Duodenal mucosa (tissue), 2 donors: ENCODE measurements around the gene RBM5.
A peak's percentile ranks its signal among the peaks of the same experiment; 100 is the strongest.

Source experiments
- H3K27ac ChIP-seq: one replicate; pipeline ENCODE4 v1.7.0; 2013; ENCODE audit warnings: low read depth, low read length
- H3K27me3 ChIP-seq, 2 donors: one replicate each; pipeline ENCODE4 v1.7.0; 2013; ENCODE audit warnings: low read length in 2 of 2, control low read depth in 1 of 2; ENCODE audit not compliant: insufficient read depth in 2 of 2, control insufficient read depth in 1 of 2
- H3K36me3 ChIP-seq, 2 donors: one replicate each; pipeline ENCODE4 v1.7.0; 2013; ENCODE audit warnings: low read length in 2 of 2, control low read depth in 1 of 2; ENCODE audit not compliant: insufficient read depth in 2 of 2, control insufficient read depth in 1 of 2
- H3K4me1 ChIP-seq, 2 donors: one replicate each; pipeline ENCODE4 v1.7.0; 2013; ENCODE audit warnings: low read length in 2 of 2, control low read depth in 1 of 2; ENCODE audit not compliant: insufficient read depth in 2 of 2, control insufficient read depth in 1 of 2
- H3K4me3 ChIP-seq, 2 donors: one replicate each; pipeline ENCODE4 v1.7.0; 2013; ENCODE audit warnings: low read length in 2 of 2, low read depth in 1 of 2
- H3K9ac ChIP-seq, 2 donors: one replicate each; pipeline ENCODE4 v1.7.0; 2013; ENCODE audit warnings: low read length in 2 of 2, low read depth in 1 of 2
- H3K9me3 ChIP-seq, 2 donors: one replicate each; pipeline ENCODE4 v1.7.0; 2013; ENCODE audit warnings: low read length in 2 of 2, control low read depth in 1 of 2; ENCODE audit not compliant: control insufficient read depth in 1 of 2

RBM5 gene

DNA sequence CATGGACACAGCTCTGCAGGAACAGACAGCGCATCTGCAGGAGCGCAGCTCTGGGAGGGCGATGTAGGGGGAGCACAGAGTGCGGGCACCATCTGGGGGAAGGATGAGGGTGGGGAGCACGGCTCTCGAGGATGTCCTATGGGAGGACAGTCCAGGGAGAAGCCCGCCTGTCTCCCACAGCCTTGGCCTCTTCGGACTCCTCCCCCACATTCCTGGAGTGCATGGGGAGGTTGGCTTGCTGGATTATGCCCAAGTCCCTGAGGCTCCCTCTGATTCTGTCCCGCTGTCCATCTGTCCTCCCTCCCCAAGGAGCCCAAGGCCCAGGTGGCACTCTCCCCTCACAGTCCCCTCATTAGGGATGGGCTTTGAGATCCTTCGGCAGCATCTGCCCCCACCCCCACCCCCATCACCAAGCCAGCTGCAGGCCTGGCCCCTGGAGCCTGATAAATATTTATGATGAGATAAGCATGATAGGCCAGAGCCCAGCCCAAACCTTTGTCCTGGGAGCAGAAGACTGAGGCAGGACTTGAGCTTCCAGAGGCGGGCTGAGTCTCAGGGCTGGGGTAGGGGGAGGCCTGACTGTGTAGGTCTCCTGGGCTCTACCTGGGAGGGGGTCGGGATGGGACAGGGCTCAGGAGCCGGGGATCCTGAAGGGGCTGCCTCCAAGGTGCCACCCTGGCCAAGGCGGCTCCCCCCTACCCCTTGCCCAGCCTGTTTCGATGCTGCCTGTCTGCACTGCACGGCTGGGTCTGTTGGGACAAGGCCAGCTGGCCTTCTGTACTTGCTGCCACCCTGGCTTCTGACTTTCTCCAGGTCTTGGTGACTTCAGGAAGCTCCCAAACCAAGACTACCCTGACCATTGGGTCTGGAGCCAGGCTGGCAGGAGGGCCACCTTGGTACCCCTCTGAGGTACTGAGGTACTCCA lies 37.8 kb downstream of the RBM5 start:
- peak overlapping the region in 1 of 2 donors; percentile 4 for H3K9ac ChIP-seq
- no peaks in the 10 kb centered on the region for H3K27me3 ChIP-seq
- no peaks in the 10 kb centered on the region for H3K9me3 ChIP-seq
- H3K4me1 ChIP-seq = peaks cover 43 to 52% of the 10 kb centered on the region in 2 donors
- H3K36me3 ChIP-seq = no peaks in the 10 kb centered on the region
- H3K4me3 ChIP-seq = no peak overlapping the region
- H3K27ac ChIP-seq = no peak overlapping the region

- Histone ChIP-seq H3K9ac (peak overlapping the region in 1 of 2 donors; percentile 4), H3K4me1 (peaks cover 36 to 45% of the 10 kb centered on the region in 2 donors)
Observed at GRCh38 chr3:50127251-50127691, 38.6 kb downstream of the RBM5 start.

DNA sequence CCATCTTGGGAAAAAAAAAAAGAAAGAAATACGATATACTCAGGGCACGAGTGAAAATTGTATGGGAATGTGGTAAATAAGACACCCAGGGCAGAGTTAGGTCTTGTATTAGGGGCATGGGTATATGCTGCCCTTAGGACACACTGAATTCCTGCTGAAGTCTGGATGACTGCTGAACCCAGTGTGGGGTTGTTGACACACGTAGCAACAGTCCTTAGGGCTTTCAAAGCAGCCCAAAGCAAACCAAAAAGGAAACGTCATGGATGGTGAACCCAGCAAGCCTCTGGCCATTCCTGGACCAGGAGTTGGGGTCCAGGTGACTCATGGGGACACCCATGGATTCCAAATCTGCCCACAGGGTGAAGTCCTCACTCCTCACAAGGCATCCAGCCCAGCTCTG lies 39.3 kb downstream of the RBM5 start:
- H3K4me1 ChIP-seq = peaks cover 33 to 38% of the 10 kb centered on the region in 2 donors
- H3K27ac ChIP-seq = no peak overlapping the region
- H3K9ac ChIP-seq = no peak overlapping the region
- no peaks in the 10 kb centered on the region for H3K9me3 ChIP-seq
- H3K36me3 ChIP-seq = no peaks in the 10 kb centered on the region
- no peak overlapping the region for H3K4me3 ChIP-seq
- H3K27me3 ChIP-seq = no peaks in the 10 kb centered on the region

More at GRCh38 chr3:50127251-50127691, 38.6 kb downstream of the RBM5 start:
- Histone ChIP-seq H3K27me3 (no peaks in the 10 kb centered on the region), H3K4me3 (no peak overlapping the region), H3K36me3 (no peaks in the 10 kb centered on the region), H3K9me3 (no peaks in the 10 kb centered on the region), H3K27ac (no peak overlapping the region)

DNA sequence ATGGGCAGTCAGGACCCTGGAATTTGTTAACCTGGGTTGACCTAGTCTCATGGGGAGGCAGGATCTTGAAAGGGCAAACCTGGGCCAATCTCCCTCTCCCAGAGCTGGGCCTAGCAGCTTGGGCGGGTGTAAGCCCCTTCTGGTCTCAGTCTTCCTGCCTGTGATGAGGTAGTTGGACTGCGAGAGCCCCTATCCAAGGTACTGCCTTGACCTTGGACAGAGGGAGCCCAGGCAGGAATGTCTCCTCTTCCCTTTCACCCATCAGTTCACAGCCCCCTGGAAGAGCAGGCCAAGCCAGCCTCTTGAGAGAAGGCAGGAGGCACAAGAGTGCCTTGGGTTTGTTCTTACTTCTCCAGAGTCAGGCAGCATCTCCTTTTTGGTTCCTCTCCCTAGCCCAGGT lies 41.7 kb downstream of the RBM5 start:
- Histone ChIP-seq H3K27me3 (no peaks in the 10 kb centered on the region), H3K4me1 (peaks cover 20 to 21% of the 10 kb centered on the region in 2 donors), H3K36me3 (no peaks in the 10 kb centered on the region)

GRCh38 chr3:50132421-50133282 lies 43.9 kb downstream of the RBM5 start:
- no peaks in the 10 kb centered on the region for H3K36me3 ChIP-seq
- no peaks in the 10 kb centered on the region for H3K9me3 ChIP-seq
- H3K27me3 ChIP-seq = no peaks in the 10 kb centered on the region
- H3K4me1 ChIP-seq = no peaks in the 10 kb centered on the region
- no peak overlapping the region for H3K27ac ChIP-seq
- H3K4me3 ChIP-seq = no peak overlapping the region
- no peak overlapping the region for H3K9ac ChIP-seq

More for the DNA sequence above, 41.7 kb downstream of the RBM5 start:
- Histone ChIP-seq H3K9ac (no peak overlapping the region), H3K27ac (no peak overlapping the region), H3K4me3 (no peak overlapping the region), H3K9me3 (no peaks in the 10 kb centered on the region)

- Histone ChIP-seq H3K27ac (no peak overlapping the region), H3K4me1 (peaks cover 1 to 2% of the 10 kb centered on the region in 2 donors), H3K4me3 (no peak overlapping the region), H3K36me3 (no peaks in the 10 kb centered on the region), H3K9me3 (no peaks in the 10 kb centered on the region), H3K9ac (no peak overlapping the region), H3K27me3 (no peaks in the 10 kb centered on the region)
Observed at GRCh38 chr3:50133283-50133615, 44.5 kb downstream of the RBM5 start.

GRCh38 chr3:50134367-50134766 lies 45.6 kb downstream of the RBM5 start:
- Histone ChIP-seq H3K27me3 (no peaks in the 10 kb centered on the region), H3K4me1 (peaks cover 10 to 12% of the 10 kb centered on the region in 2 donors), H3K9ac (no peak overlapping the region), H3K4me3 (no peak overlapping the region), H3K36me3 (no peaks in the 10 kb centered on the region), H3K9me3 (no peaks in the 10 kb centered on the region), H3K27ac (no peak overlapping the region)

GRCh38 chr3:50135964-50136363 lies 47.2 kb downstream of the RBM5 start:
- no peak overlapping the region for H3K4me3 ChIP-seq
- no peaks in the 10 kb centered on the region for H3K9me3 ChIP-seq
- no peaks in the 10 kb centered on the region for H3K36me3 ChIP-seq
- no peaks in the 10 kb centered on the region for H3K27me3 ChIP-seq
- no peak overlapping the region for H3K27ac ChIP-seq
- no peak overlapping the region for H3K9ac ChIP-seq
- peaks cover 13 to 14% of the 10 kb centered on the region in 2 donors for H3K4me1 ChIP-seq

DNA sequence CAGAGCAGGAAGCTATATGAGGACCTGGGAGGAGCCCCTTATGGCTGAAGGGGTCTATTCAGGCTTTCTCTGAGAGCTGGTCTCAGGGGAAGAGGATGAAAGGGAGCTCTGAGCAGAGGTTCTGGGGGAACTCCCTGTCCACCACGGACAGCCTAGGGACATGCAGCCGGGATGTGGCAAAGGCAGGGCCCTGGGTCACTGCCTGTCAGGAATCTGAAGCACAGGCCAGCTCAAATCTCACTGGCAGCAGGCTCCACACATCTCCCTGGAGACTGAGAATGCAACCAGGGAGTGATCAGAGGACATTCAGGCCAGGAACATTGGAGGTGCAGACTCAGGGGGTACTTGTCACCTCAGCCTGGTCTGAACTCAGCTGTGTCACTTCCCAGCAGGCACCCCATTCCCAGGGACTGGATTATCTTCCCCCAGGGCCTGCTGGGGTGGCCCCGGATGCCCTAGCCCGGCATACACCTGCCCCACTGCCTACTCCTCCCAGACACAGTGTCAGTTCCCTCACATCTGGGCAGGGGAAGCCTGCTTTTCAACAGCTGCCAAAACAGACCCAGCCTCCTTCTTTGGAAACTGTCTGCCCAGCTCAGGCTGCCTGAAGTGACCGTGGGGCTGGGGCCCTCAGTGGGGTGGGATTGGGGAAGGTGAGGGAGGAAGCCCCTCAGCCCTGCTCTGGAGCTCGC lies 48.1 kb downstream of the RBM5 start:
- Histone ChIP-seq H3K27ac (no peak overlapping the region), H3K4me1 (peaks cover 13 to 14% of the 10 kb centered on the region in 2 donors), H3K36me3 (no peaks in the 10 kb centered on the region), H3K27me3 (no peaks in the 10 kb centered on the region), H3K9me3 (no peaks in the 10 kb centered on the region), H3K4me3 (no peak overlapping the region), H3K9ac (no peak overlapping the region)
